IMR-90 (cell line): ENCODE measurements around the gene CGNL1. TPM values are rescaled to one million over a fixed set of nuclear protein-coding genes. Genes with fewer than 3 reads are reported as not detected.

Source experiments
- ATAC-seq: fragments of 200-7000 bp; cut with Tn5 transposase; 2 replicates; pipeline ENCODE4 v1.9.1; 2020; ENCODE audit warnings: low read depth, mild to moderate bottlenecking, moderate library complexity
- BruUV-seq: library from RNA; stranded (reverse); fragments of 400-500 nt; replicated peaks from 2 replicates; lab custom pipeline; 2021; lab: Mats Ljungman, UMichigan
- CTCF ChIA-PET: fragments of 300-600 bp; formaldehyde crosslinking; extraction: SDS; loops from one replicate; lab custom pipeline; 2021; ENCODE audit warnings: antibody characterized with exemption; lab: Yijun Ruan, JAX
- POLR2A ChIA-PET: fragments of 300-600 bp; sonication (Branson Sonifier 250); formaldehyde crosslinking; loops from one replicate; lab custom pipeline; 2022; ENCODE audit warnings: antibody characterized with exemption; ENCODE audit not compliant: unreplicated experiment; lab: Charles Lee
- DNase-seq: peaks from one replicate; pipeline ENCODE4 v3.0.0; 2013
- H2AFZ ChIP-seq: replicated peaks from 2 replicates; pipeline ENCODE3; 2013; ENCODE audit warnings: low read length, mild to moderate bottlenecking; ENCODE audit not compliant: poor library complexity
- H2AK5ac ChIP-seq: 2 replicates; pipeline ENCODE4 v1.6.1; 2013; ENCODE audit warnings: low read depth, low read length, inconsistent platforms
- H2AK9ac ChIP-seq: replicated peaks from 2 replicates; pipeline ENCODE3; 2013; ENCODE audit warnings: mild to moderate bottlenecking, low read depth, low read length, moderate library complexity; ENCODE audit not compliant: poor library complexity
- H2BK120ac ChIP-seq: 2 replicates; pipeline ENCODE4 v1.6.1; 2013; ENCODE audit warnings: low read depth, low read length, inconsistent platforms
- H2BK15ac ChIP-seq: 3 replicates; pipeline ENCODE4 v1.6.1; 2013; ENCODE audit warnings: low read depth, low read length, inconsistent platforms
- H2BK20ac ChIP-seq: 2 replicates; pipeline ENCODE4 v1.6.1; 2013; ENCODE audit warnings: low read depth, mild to moderate bottlenecking, inconsistent platforms, low read length, moderate library complexity
- H2BK5ac ChIP-seq: 2 replicates; pipeline ENCODE4 v1.6.1; 2013; ENCODE audit warnings: mild to moderate bottlenecking, low read depth, low read length, inconsistent platforms; ENCODE audit not compliant: poor library complexity, severe bottlenecking
- H3K14ac ChIP-seq: replicated peaks from 2 replicates; pipeline ENCODE4 v1.6.1; 2013; ENCODE audit warnings: low read depth, low read length, inconsistent platforms
- H3K18ac ChIP-seq: 2 replicates; pipeline ENCODE4 v1.6.1; 2013; ENCODE audit warnings: low read depth, low read length, control low read depth
- H3K23ac ChIP-seq: 2 replicates; pipeline ENCODE4 v1.6.1; 2013; ENCODE audit warnings: low read depth, low read length, inconsistent platforms
- H3K27ac ChIP-seq: 2 replicates; pipeline ENCODE4 v1.5.1; 2013; ENCODE audit warnings: mild to moderate bottlenecking, control low read depth, low read length; ENCODE audit not compliant: insufficient read depth
- H3K27me3 ChIP-seq: 2 replicates; pipeline ENCODE4 v1.6.1; 2013; ENCODE audit warnings: low read length; ENCODE audit not compliant: control insufficient read depth, insufficient read depth
- H3K36me3 ChIP-seq: 2 replicates; pipeline ENCODE4 v1.6.1; 2013; ENCODE audit warnings: low read length, mixed read lengths; ENCODE audit not compliant: control insufficient read depth, insufficient read depth
- H3K4ac ChIP-seq: 2 replicates; pipeline ENCODE4 v1.6.1; 2013; ENCODE audit warnings: low read depth, low read length, inconsistent platforms
- H3K4me1 ChIP-seq: 2 replicates; pipeline ENCODE4 v1.6.1; 2013; ENCODE audit warnings: low read length, mixed read lengths; ENCODE audit not compliant: control insufficient read depth, insufficient read depth
- H3K4me2 ChIP-seq: 2 replicates; pipeline ENCODE4 v1.6.1; 2013; ENCODE audit warnings: low read depth, mild to moderate bottlenecking, control low read depth, low read length, moderate library complexity
- H3K4me3 ChIP-seq: 2 replicates; pipeline ENCODE4 v1.5.1; 2013; ENCODE audit warnings: low read depth, mild to moderate bottlenecking, control low read depth, low read length, moderate library complexity; ENCODE audit not compliant: insufficient read depth
- H3K56ac ChIP-seq: 2 replicates; pipeline ENCODE4 v1.6.1; 2013; ENCODE audit warnings: low read length, inconsistent platforms; ENCODE audit not compliant: insufficient read depth; ENCODE audit errors: extremely low read depth
- H3K79me1 ChIP-seq, 2 experiments: 2 replicates each; pipeline ENCODE4 v1.6.1; 2013; ENCODE audit warnings: low read length in 2 of 2, inconsistent platforms in 1 of 2, low read depth in 1 of 2
- H3K9ac ChIP-seq: 2 replicates; pipeline ENCODE4 v1.6.1; 2013; ENCODE audit warnings: low read depth, low read length, control low read depth
- H3K9me1 ChIP-seq: 2 replicates; pipeline ENCODE4 v1.6.1; 2013; ENCODE audit warnings: low read length, inconsistent platforms; ENCODE audit not compliant: insufficient read depth
- H3K9me3 ChIP-seq: 2 replicates; pipeline ENCODE4 v1.6.1; 2013; ENCODE audit warnings: low read length; ENCODE audit not compliant: control insufficient read depth, insufficient read depth
- H4K20me1 ChIP-seq: 2 replicates; pipeline ENCODE4 v1.6.1; 2013; ENCODE audit warnings: low read length, inconsistent platforms; ENCODE audit not compliant: insufficient read depth
- H4K5ac ChIP-seq: 2 replicates; pipeline ENCODE4 v1.6.1; 2013; ENCODE audit warnings: mild to moderate bottlenecking, low read depth, low read length, control low read depth
- H4K8ac ChIP-seq, 2 experiments: 2 replicates each; pipeline ENCODE4 v1.6.1; 2013; ENCODE audit warnings: low read depth in 2 of 2, low read length in 2 of 2, control low read depth in 1 of 2, inconsistent platforms in 1 of 2
- H4K91ac ChIP-seq: 2 replicates; pipeline ENCODE4 v1.6.1; 2013; ENCODE audit warnings: low read depth, low read length, inconsistent platforms; ENCODE audit not compliant: insufficient read depth
- BHLHE40 ChIP-seq: fragments of 150-350 bp; IDR thresholded peaks from 2 replicates; pipeline ENCODE4 v1.6.1; 2016; ENCODE audit warnings: mild to moderate bottlenecking, low read depth, low read length
- CEBPB ChIP-seq: IDR thresholded peaks from 2 replicates; pipeline ENCODE4 v1.6.1; 2012; ENCODE audit warnings: low read depth, low read length, improper control_type of control experiment
- CHD1 ChIP-seq: IDR thresholded peaks from 2 replicates; pipeline ENCODE4 v1.6.1; 2012; ENCODE audit warnings: low read depth, low read length, improper control_type of control experiment
- CTCF ChIP-seq: conservative IDR thresholded peaks from 2 replicates; pipeline ENCODE4 v1.5.1; 2012; ENCODE audit warnings: mild to moderate bottlenecking, low read depth, low read length, improper control_type of control experiment
- ELK1 ChIP-seq: fragments of 150-350 bp; IDR thresholded peaks from 2 replicates; pipeline ENCODE4 v1.6.1; 2016; ENCODE audit warnings: low read depth, mild to moderate bottlenecking, low read length, moderate library complexity, borderline replicate concordance
- FOS ChIP-seq: fragments of 150-350 bp; IDR thresholded peaks from 2 replicates; pipeline ENCODE4 v1.6.1; 2016; ENCODE audit warnings: low read depth, low read length
- MAFK ChIP-seq: IDR thresholded peaks from 2 replicates; pipeline ENCODE4 v1.6.1; 2012; ENCODE audit warnings: low read depth, low read length, improper control_type of control experiment
- MAZ ChIP-seq: IDR thresholded peaks from 2 replicates; pipeline ENCODE4 v1.6.1; 2012; ENCODE audit warnings: low read depth, mild to moderate bottlenecking, low read length, improper control_type of control experiment, moderate library complexity, borderline replicate concordance
- MXI1 ChIP-seq: IDR thresholded peaks from 2 replicates; pipeline ENCODE4 v1.6.1; 2012; ENCODE audit warnings: low read depth, mild to moderate bottlenecking, low read length, moderate library complexity, borderline replicate concordance
- NFE2L2 ChIP-seq: fragments of 150-350 bp; IDR thresholded peaks from 2 replicates; pipeline ENCODE4 v1.6.1; 2016; ENCODE audit warnings: low read depth, mild to moderate bottlenecking, low read length
- POLR2A ChIP-seq: IDR thresholded peaks from 2 replicates; pipeline ENCODE4 v1.6.1; 2012; ENCODE audit warnings: mild to moderate bottlenecking, low read depth, low read length
- RCOR1 ChIP-seq: IDR thresholded peaks from 2 replicates; pipeline ENCODE4 v1.6.1; 2012; ENCODE audit warnings: mild to moderate bottlenecking, low read length, improper control_type of control experiment; ENCODE audit not compliant: insufficient replicate concordance
- RFX5 ChIP-seq: IDR thresholded peaks from 2 replicates; pipeline ENCODE4 v1.8.0; 2012; ENCODE audit warnings: low read depth, mild to moderate bottlenecking, low read length, moderate library complexity
- SMC3 ChIP-seq: fragments of 150-350 bp; IDR thresholded peaks from 2 replicates; pipeline ENCODE4 v1.6.1; 2016; ENCODE audit warnings: low read depth, mild to moderate bottlenecking, antibody characterized with exemption, low read length, moderate library complexity
- USF2 ChIP-seq: fragments of 150-350 bp; IDR thresholded peaks from 2 replicates; pipeline ENCODE4 v1.6.1; 2017; ENCODE audit warnings: mild to moderate bottlenecking, antibody characterized with exemption, low read length, low read depth
- WGBS, 2 experiments: methylation state at CpG; one replicate each; pipeline versions ENCODE4 v1.1.5 to v1.1.7; 2013; ENCODE audit warnings: missing lambda C conversion rate in 2 of 2; ENCODE audit not compliant: insufficient read length in 1 of 2; ENCODE audit errors: extremely low coverage in 2 of 2; 5-methylcytosine and 5-hydroxymethylcytosine counted together
- dilution Hi-C: fragments of 300-500 bp; cut with HindIII; formaldehyde crosslinking; loops from one replicate; pipeline ENCODE4 v1.14.3; 2018; ENCODE audit warnings: low sequenced_read_pairs; ENCODE audit not compliant: unreplicated experiment
- in situ Hi-C: fragments of 300-500 bp; cut with MboI; formaldehyde crosslinking; loops from 3 replicates; pipeline ENCODE4 v1.14.3; 2019; ENCODE audit warnings: low sequenced_read_pairs, inconsistent platforms, mixed read lengths
- intact Hi-C: fragments of 100-400 bp; cut with micrococcal nuclease; formaldehyde crosslinking; loops from 2 replicates; pipeline ENCODE4 v1.10.0; 2022
- polyA plus RNA-seq, 3 experiments: library from polyadenylated mRNA; depleted of rRNA; stranded (reverse); fragments of >200 nt; gene quantifications; 2 replicates each; pipeline ENCODE4 v1.2.3, GENCODE V29; 2012; ENCODE audit warnings: low replicate concordance in 1 of 3
- total RNA-seq: library from RNA; depleted of rRNA; stranded (reverse); fragments of >200 nt; gene quantifications from 2 replicates; pipeline ENCODE4 v1.2.3, GENCODE V29; 2012

Gene CGNL1
- total and polyA plus RNA-seq, 2 of the 4 experiments (the other 2 are of a cell fraction), result 0.07 to 0.18 TPM

- Histone ChIP-seq H2AFZ (no peak overlapping the region), H2BK120ac (no peak overlapping the region), H3K9me1 (no peaks in the 10 kb centered on the region), H3K79me1 (no peaks in the 10 kb centered on the region), H4K5ac (no peak overlapping the region), H2BK5ac (no peak overlapping the region), H2BK15ac (no peak overlapping the region), H3K56ac (no peak overlapping the region), H3K36me3 (no peaks in the 10 kb centered on the region), H3K27me3 (peaks cover 32% of the 10 kb centered on the region), H3K4me2 (no peak overlapping the region), H3K9me3 (no peaks in the 10 kb centered on the region), H3K14ac (no peak overlapping the region), H3K23ac (no peak overlapping the region), H2BK20ac (no peak overlapping the region), H2AK9ac (no peak overlapping the region), H4K8ac (no peak overlapping the region), H4K91ac (no peak overlapping the region), H3K18ac (no peak overlapping the region), H4K20me1 (no peaks in the 10 kb centered on the region), H3K4me3 (no peak overlapping the region), H3K4me1 (no peaks in the 10 kb centered on the region), H3K4ac (no peak overlapping the region), H2AK5ac (no peak overlapping the region), H3K9ac (no peak overlapping the region), H3K27ac (no peak overlapping the region)
- ChIA-PET POLR2A (no interaction called here), CTCF (no interaction called here)
- intact Hi-C loops (no loop called here), in situ Hi-C loops (no loop called here), dilution Hi-C loops (no loop called here)
- BruUV-seq, result no TSS peak
- WGBS, 2 experiments, result 67% methylated on average over 5 of the region's 12 CpGs; no CpG with 5 or more reads in 1 of the 2 experiments
- ATAC-seq (no peak), DNase-seq (no peak)
- no peak for TF ChIP-seq FOS
- no peak for TF ChIP-seq CHD1
- no peak for TF ChIP-seq NFE2L2
- TF ChIP-seq RCOR1, result no peak
- no peak for TF ChIP-seq CEBPB
- no peak for TF ChIP-seq MAFK
- no peak for TF ChIP-seq MXI1
- no peak for TF ChIP-seq USF2
- no peak for TF ChIP-seq BHLHE40
- no peak for TF ChIP-seq ELK1
- TF ChIP-seq CTCF, result no peak
- no peak for TF ChIP-seq SMC3
- TF ChIP-seq MAZ, result no peak
- no peak for TF ChIP-seq RFX5
- no peak for TF ChIP-seq POLR2A
These were observed 35.9 kb downstream of the CGNL1 start for GRCh38 chr15:57411945-57412768.
